Measurements from ENCODE around the gene PPARD.
"Not testable (repeated sequence)": the region's sequence is repeated elsewhere in the genome, so short reads cannot be mapped to it uniquely, and the experiment has no call there.

Gene PPARD

GRCh38 chr6:35342258-35343091 lies at the start of gene PPARD:
TSS of gene PPARD (plus strand) at chr6:35342558. CDS start at chr6:35411088, 68,530 bp downstream.
- peak; percentile 87 for DNase-seq (ENCODE audit: low spot score)

GRCh38 chr6:35293681-35294080 lies 48.7 kb upstream of the PPARD start:
- DNase-seq (ENCODE audit: low spot score): no peak

GRCh38 chr6:35294308-35294945 lies 47.9 kb upstream of the PPARD start:
- peak; percentile 71 for DNase-seq (ENCODE audit: low spot score)

- DNase-seq (ENCODE audit: low spot score): no peak
Observed at GRCh38 chr6:35295036-35295435, 47.3 kb upstream of the PPARD start.

GRCh38 chr6:35295521-35296315 lies 46.6 kb upstream of the PPARD start:
- no peak for DNase-seq (ENCODE audit: low spot score)

GRCh38 chr6:35296931-35297600 lies 45.3 kb upstream of the PPARD start:
- DNase-seq (ENCODE audit: low spot score): no peak

- peak; percentile 84 for DNase-seq (ENCODE audit: low spot score)
Observed at GRCh38 chr6:35297601-35298481, 44.5 kb upstream of the PPARD start, which contains the start of gene DEF6. TSS of gene DEF6 (plus strand) at chr6:35297818. CDS start at chr6:35297857, 39 bp downstream.

GRCh38 chr6:35298625-35299140 lies 43.7 kb upstream of the PPARD start:
- DNase-seq (ENCODE audit: low spot score): no peak

GRCh38 chr6:35299674-35300073 lies 42.7 kb upstream of the PPARD start:
- no peak for DNase-seq (ENCODE audit: low spot score)

GRCh38 chr6:35300848-35301247 lies 41.5 kb upstream of the PPARD start:
- DNase-seq (ENCODE audit: low spot score): no peak

- no peak for DNase-seq (ENCODE audit: low spot score)
Observed at GRCh38 chr6:35302604-35303241, 39.6 kb upstream of the PPARD start.

- no peak for DNase-seq (ENCODE audit: low spot score)
Observed at GRCh38 chr6:35304299-35304698, 38.1 kb upstream of the PPARD start.

GRCh38 chr6:35305117-35305516 lies 37.2 kb upstream of the PPARD start:
- no peak for DNase-seq (ENCODE audit: low spot score)

- not testable (repeated sequence) for DNase-seq (ENCODE audit: low spot score)
Observed at GRCh38 chr6:35307138-35307537, 35.2 kb upstream of the PPARD start.

GRCh38 chr6:35308543-35308942 lies 33.8 kb upstream of the PPARD start:
- DNase-seq (ENCODE audit: low spot score): not testable (repeated sequence)

- DNase-seq (ENCODE audit: low spot score): no peak
Observed at GRCh38 chr6:35309611-35310264, 32.6 kb upstream of the PPARD start.

- DNase-seq (ENCODE audit: low spot score): no peak
Observed at GRCh38 chr6:35310265-35310831, 32.0 kb upstream of the PPARD start.

- DNase-seq (ENCODE audit: low spot score): no peak
Observed at GRCh38 chr6:35311390-35312075, 30.8 kb upstream of the PPARD start.

Measured in HuH-7.5 (cell line).